Adrenal gland (tissue), 5 donors: Measurements from ENCODE around the gene MUC2.
"Not testable (repeated sequence)": the region's sequence is repeated elsewhere in the genome, so short reads cannot be mapped to it uniquely, and the experiment has no call there.

ENCODE experiments used
- CTCF ChIP-seq, 6 experiments: fragments of 450-650 bp in 4 of 6; fragments of 200-600 bp in 2 of 6; sonication (generic) in 1 of 6; IDR thresholded peaks; 1 replicate in 5 of 6; 2 replicates in 1 of 6; pipeline versions ENCODE4 v1.5.1 to v1.8.0; 2016 to 2021; ENCODE audit warnings: antibody characterized with exemption in 6 of 6, mild to moderate bottlenecking in 2 of 6, moderate library complexity in 1 of 6
- POLR2A ChIP-seq, 2 donors: fragments of 450-650 bp; IDR thresholded peaks; one replicate each; pipeline ENCODE4 v1.6.1; 2017; ENCODE audit warnings: antibody characterized with exemption in 2 of 2, mild to moderate bottlenecking in 2 of 2, moderate library complexity in 1 of 2
- donor health status: DM: no; HTN: no; CAD: no.

GRCh38 chr11:1115292-1115691 is 40.6 kb downstream of the MUC2 start:
- not testable (repeated sequence) for TF ChIP-seq CTCF, POLR2A (IDR thresholded peaks at IDR 0.05)
